TTC549 (cell line): ENCODE measurements around the gene MAZ.
"Not testable (repeated sequence)": the region's sequence is repeated elsewhere in the genome, so short reads cannot be mapped to it uniquely, and the experiment has no call there.

Experiments used
- FAIRE-seq: peaks from 2 replicates; lab custom pipeline; 2012; peaks lifted over from hg19 to GRCh38; lab: Jason Lieb, UNC

MAZ gene

GRCh38 chr16:29784901-29785500 lies 21.3 kb upstream of the MAZ start:
- FAIRE-seq: no peak

- not testable (repeated sequence) for FAIRE-seq
Measured at GRCh38 chr16:29787155-29787554, 19.2 kb upstream of the MAZ start.

GRCh38 chr16:29789775-29790182 lies 16.6 kb upstream of the MAZ start:
- no peak for FAIRE-seq

- peak; percentile 41 for FAIRE-seq
Measured at GRCh38 chr16:29790183-29790948, 16.0 kb upstream of the MAZ start, which contains the start of gene KIF22. Gene KIF22, plus strand, starts transcription at chr16:29790751. Its CDS starts 9 bp downstream, at chr16:29790760.

GRCh38 chr16:29790949-29791844 lies 15.1 kb upstream of the MAZ start:
- no peak for FAIRE-seq

GRCh38 chr16:29791845-29792807 lies 14.2 kb upstream of the MAZ start:
- no peak for FAIRE-seq

GRCh38 chr16:29793153-29793552 lies 13.2 kb upstream of the MAZ start:
- not testable (repeated sequence) for FAIRE-seq

GRCh38 chr16:29794231-29794710 lies 12.1 kb upstream of the MAZ start:
- no peak for FAIRE-seq

- FAIRE-seq: no peak
Measured at GRCh38 chr16:29802416-29802935, 3.9 kb upstream of the MAZ start.

- FAIRE-seq: no peak
Measured at GRCh38 chr16:29804020-29804419, 2.3 kb upstream of the MAZ start.

GRCh38 chr16:29804455-29805231 lies 1.7 kb upstream of the MAZ start:
- no peak for FAIRE-seq

GRCh38 chr16:29805232-29806098 lies 864 bp upstream of the MAZ start:
- no peak for FAIRE-seq

- FAIRE-seq: no peak
Measured at GRCh38 chr16:29806641-29807425, 504 bp downstream of the MAZ start.

- FAIRE-seq: no peak
Measured at GRCh38 chr16:29807426-29808218, 1.3 kb downstream of the MAZ start.

GRCh38 chr16:29808219-29808900 lies 2.0 kb downstream of the MAZ start:
- no peak for FAIRE-seq

GRCh38 chr16:29809031-29809747 lies 2.9 kb downstream of the MAZ start:
- no peak for FAIRE-seq
